Left ventricle myocardium inferior (tissue), 1 donor: ENCODE data around the gene CDK14. TPM values are rescaled to one million over a fixed set of nuclear protein-coding genes. Genes with fewer than 3 reads are reported as not detected.

Experiments used
- DNase-seq: peaks from one replicate; pipeline ENCODE4 v3.0.0-alpha.2; 2020
- H3K27ac ChIP-seq: fragments of 200-600 bp; replicated peaks from 2 replicates; pipeline ENCODE4 v1.8.0; 2021
- H3K27me3 ChIP-seq: fragments of 200-600 bp; 2 replicates; pipeline ENCODE4 v1.8.0; 2021; ENCODE audit warnings: low read depth
- H3K36me3 ChIP-seq: fragments of 200-600 bp; 2 replicates; pipeline ENCODE4 v1.8.0; 2021
- H3K4me1 ChIP-seq: fragments of 200-600 bp; 2 replicates; pipeline ENCODE4 v1.8.0; 2021
- H3K4me3 ChIP-seq: fragments of 200-600 bp; 2 replicates; pipeline ENCODE4 v1.8.0; 2021; ENCODE audit warnings: mild to moderate bottlenecking, moderate library complexity
- H3K9me3 ChIP-seq: fragments of 200-600 bp; replicated peaks from 2 replicates; pipeline ENCODE4 v1.8.0; 2021
- intact Hi-C: fragments of 100-400 bp; cut with micrococcal nuclease; formaldehyde crosslinking; loops from one replicate; pipeline ENCODE4 v1.11.0; 2022
- total RNA-seq: library from RNA; stranded (reverse); fragmentation: NEBNext Ultra II Directional; extraction: Animal tissue kit (Norgen Biotek cat#: 25700); gene quantifications from one replicate; pipeline ENCODE4 v1.2.1, GENCODE V29; 2021
- TF ChIP-seq, protein P1 (sequence below): fragments of 200-600 bp; IDR thresholded peaks from 2 replicates; pipeline ENCODE4 v1.8.0; 2021; ENCODE audit warnings: antibody characterized with exemption, mild to moderate bottlenecking, borderline replicate concordance
- donor health status: DM: no; HTN: yes; CAD: no; lungs with severe emphysema.

CDK14 gene
- total RNA-seq, 1 donor from 2014 or later, result 18.7 TPM

DNA sequence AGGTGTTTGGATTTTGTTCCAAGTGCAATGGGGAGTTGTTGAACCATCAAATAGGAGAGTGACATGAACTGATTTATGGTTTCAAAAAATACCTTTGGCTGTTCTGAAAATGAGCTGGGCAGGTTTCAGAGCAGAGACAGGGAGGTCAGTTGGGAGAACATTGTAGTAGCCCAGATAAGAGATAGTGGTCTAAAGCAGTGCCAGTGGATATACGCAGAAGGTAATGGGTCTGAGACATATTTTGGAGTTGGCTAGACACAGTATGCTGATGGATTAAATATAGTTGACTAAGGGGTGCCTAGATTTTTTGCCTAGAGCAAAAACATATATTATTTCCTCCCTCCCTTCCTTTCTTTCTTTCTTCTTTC lies 21.3 kb upstream of the CDK14 start:
- TF ChIP-seq, protein P1, sequence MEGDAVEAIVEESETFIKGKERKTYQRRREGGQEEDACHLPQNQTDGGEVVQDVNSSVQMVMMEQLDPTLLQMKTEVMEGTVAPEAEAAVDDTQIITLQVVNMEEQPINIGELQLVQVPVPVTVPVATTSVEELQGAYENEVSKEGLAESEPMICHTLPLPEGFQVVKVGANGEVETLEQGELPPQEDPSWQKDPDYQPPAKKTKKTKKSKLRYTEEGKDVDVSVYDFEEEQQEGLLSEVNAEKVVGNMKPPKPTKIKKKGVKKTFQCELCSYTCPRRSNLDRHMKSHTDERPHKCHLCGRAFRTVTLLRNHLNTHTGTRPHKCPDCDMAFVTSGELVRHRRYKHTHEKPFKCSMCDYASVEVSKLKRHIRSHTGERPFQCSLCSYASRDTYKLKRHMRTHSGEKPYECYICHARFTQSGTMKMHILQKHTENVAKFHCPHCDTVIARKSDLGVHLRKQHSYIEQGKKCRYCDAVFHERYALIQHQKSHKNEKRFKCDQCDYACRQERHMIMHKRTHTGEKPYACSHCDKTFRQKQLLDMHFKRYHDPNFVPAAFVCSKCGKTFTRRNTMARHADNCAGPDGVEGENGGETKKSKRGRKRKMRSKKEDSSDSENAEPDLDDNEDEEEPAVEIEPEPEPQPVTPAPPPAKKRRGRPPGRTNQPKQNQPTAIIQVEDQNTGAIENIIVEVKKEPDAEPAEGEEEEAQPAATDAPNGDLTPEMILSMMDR, result no peak
- Histone ChIP-seq H3K4me3 (no peak overlapping the region), H3K27ac (peak overlapping the region; percentile 71), H3K36me3 (no peaks in the 10 kb centered on the region), H3K9me3 (no peaks in the 10 kb centered on the region), H3K4me1 (peaks cover 20% of the 10 kb centered on the region), H3K27me3 (no peaks in the 10 kb centered on the region)
- intact Hi-C loops, result no loop called here
- DNase-seq, result no peak

DNA sequence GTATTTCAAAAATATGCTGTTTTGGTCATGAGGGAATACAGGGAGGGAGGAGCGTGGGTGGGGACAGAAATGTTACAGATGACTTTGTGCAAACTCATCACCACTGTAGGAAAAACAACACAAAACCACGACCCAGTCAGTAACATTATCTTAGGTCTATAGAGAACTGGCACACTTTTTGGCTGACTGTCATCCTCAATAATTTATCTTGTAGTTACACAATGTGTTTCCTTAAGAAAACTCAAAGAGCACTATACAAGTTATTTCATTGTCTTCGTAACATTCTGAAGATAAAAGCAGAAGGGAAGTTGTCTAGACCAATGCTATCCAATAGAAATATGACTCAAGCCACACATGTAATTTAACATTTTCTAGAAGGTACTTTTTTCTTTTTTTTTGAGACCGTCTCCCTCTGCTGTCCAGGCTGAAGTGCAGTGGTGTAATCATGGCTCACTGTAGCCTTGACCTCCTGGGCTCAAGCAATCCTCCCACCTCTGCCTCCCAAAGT lies 16.9 kb upstream of the CDK14 start:
- Histone ChIP-seq H3K9me3 (no peaks in the 10 kb centered on the region), H3K36me3 (no peaks in the 10 kb centered on the region), H3K4me3 (no peak overlapping the region), H3K27me3 (no peaks in the 10 kb centered on the region), H3K4me1 (peaks cover 9% of the 10 kb centered on the region), H3K27ac (no peak overlapping the region)
- DNase-seq, result no peak
- intact Hi-C loops, result no loop called here
- TF ChIP-seq, protein P1, result no peak

DNA sequence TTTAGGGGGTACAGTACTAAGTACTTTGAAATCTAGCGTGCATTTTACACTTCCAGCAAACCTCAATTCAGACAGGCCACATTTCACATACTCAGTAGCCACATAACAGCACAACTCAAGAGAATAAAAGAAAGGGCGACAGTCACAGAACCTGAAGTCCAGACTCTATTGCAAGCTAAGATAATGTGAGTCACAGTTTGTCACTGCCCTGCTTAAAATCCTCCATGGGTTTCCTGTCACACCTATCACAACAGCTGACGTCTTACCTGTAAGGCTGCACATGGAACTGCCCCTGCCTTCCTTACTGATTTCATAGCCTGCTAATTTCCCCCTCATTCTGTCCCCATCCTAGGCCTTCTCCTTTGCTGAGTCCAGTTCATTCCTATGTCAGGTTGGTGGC lies 16.1 kb upstream of the CDK14 start:
- intact Hi-C loops, result no loop called here
- no peaks in the 10 kb centered on the region for H3K27me3 ChIP-seq
- TF ChIP-seq, protein P1, result no peak

DNA sequence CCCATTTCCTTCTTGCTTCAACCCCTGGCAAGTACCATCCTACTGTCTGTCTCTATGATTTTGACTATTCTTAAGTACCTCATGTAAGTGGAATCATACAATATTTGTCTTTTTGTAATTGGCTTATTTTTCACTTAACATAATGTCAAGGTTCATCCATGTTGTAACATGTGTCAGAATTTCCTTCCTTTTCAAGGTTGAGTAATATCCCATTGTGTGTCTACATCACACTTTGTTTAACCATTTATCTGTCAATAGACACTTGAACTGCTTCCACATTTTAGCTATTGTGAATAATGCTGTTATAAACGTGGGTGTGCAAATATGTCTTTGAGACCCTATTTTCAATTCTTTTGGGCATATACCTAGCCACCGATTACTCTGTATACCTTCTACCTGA lies 14.0 kb upstream of the CDK14 start:
- H3K4me3 ChIP-seq, result no peak overlapping the region
- no peaks in the 10 kb centered on the region for H3K4me1 ChIP-seq
- intact Hi-C loops, result no loop called here
- H3K36me3 ChIP-seq, result no peaks in the 10 kb centered on the region
- H3K27ac ChIP-seq, result no peak overlapping the region
- TF ChIP-seq, protein P1, result no peak
- no peaks in the 10 kb centered on the region for H3K27me3 ChIP-seq
- no peaks in the 10 kb centered on the region for H3K9me3 ChIP-seq
- no peak for DNase-seq

More for the DNA sequence above, 16.1 kb upstream of the CDK14 start:
- no peak for DNase-seq
- peaks cover 1% of the 10 kb centered on the region for H3K4me1 ChIP-seq
- no peaks in the 10 kb centered on the region for H3K9me3 ChIP-seq
- H3K4me3 ChIP-seq, result no peak overlapping the region
- no peaks in the 10 kb centered on the region for H3K36me3 ChIP-seq
- no peak overlapping the region for H3K27ac ChIP-seq

DNA sequence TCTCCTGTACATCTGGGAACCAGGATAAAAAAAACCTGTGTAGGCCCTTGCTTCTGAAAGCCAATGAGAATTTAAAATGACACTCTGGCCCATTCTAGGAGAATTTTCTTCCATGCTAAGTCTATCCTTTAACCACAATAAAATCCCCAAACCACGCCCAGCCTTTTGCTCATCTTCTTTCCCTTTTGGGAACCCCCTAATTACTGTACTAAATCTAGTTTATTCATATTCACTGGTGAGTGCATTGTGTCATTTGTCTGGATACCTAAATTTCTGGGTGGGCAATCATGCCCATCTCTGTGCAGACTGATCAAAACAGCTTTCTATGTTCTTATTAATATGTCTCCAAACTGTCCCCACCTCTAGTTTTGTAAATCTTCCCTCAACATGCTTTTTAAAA lies 11.7 kb upstream of the CDK14 start:
- H3K36me3 ChIP-seq, result no peaks in the 10 kb centered on the region
- DNase-seq, result no peak
- no peaks in the 10 kb centered on the region for H3K4me1 ChIP-seq
- TF ChIP-seq, protein P1, result no peak
- no peak overlapping the region for H3K27ac ChIP-seq
- intact Hi-C loops, result no loop called here
- no peak overlapping the region for H3K4me3 ChIP-seq
- H3K27me3 ChIP-seq, result no peaks in the 10 kb centered on the region
- no peaks in the 10 kb centered on the region for H3K9me3 ChIP-seq

DNA sequence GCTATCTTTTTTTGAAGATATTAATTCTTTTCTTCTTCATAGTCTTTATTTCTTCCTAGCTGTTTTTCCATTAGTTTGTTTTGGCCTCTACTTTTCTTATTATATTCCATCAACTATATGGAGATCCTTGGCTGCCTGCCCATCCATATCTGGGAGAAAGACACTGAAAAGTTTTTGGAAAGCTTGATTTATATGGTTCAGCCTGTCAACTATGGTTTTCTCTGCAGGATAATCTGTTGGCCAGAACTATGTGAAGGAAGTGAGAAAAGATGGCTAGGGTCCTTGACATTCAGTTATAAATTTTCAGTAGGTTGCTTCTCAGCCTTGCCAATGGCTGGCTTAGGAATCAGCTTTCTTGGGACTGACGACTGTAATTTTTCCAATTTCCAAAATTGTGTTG lies 10.0 kb upstream of the CDK14 start:
- Histone ChIP-seq H3K27ac (no peak overlapping the region), H3K4me3 (no peak overlapping the region), H3K9me3 (no peaks in the 10 kb centered on the region), H3K4me1 (no peaks in the 10 kb centered on the region), H3K27me3 (no peaks in the 10 kb centered on the region), H3K36me3 (no peaks in the 10 kb centered on the region)
- intact Hi-C loops, result no loop called here
- no peak for DNase-seq
- TF ChIP-seq, protein P1, result no peak
